B cell (primary cell): ENCODE results near the gene ATXN7L3.

Experiments
- CTCF ChIP-seq: fragments of 200-600 bp; IDR thresholded peaks from one replicate; pipeline ENCODE4 v1.8.0; 2022; ENCODE audit warnings: antibody characterized with exemption, mild to moderate bottlenecking
- EZH2 ChIP-seq: IDR thresholded peaks from 2 replicates; pipeline ENCODE4 v1.6.1; 2012; ENCODE audit warnings: borderline replicate concordance, low read depth, mild to moderate bottlenecking, moderate library complexity, low read length; ENCODE audit not compliant: insufficient read depth, poor library complexity, severe bottlenecking

GRCh38 chr17:44198721-44199552 is 747 bp downstream of the ATXN7L3 start:
- TF ChIP-seq CTCF (no peak), EZH2 (no peak)
